Keratinocyte (primary cell): ENCODE results near the gene BCAS4. TPM values are rescaled to one million over a fixed set of nuclear protein-coding genes. Genes with fewer than 3 reads are reported as not detected.

ENCODE experiments used
- DNase-seq: peaks from one replicate; pipeline ENCODE4 v3.0.0-alpha.2; 2011; ENCODE audit warnings: low read depth, missing footprints, low spot score
- FAIRE-seq: peaks from 2 replicates; lab custom pipeline; 2011; peaks lifted over from hg19 to GRCh38; lab: Jason Lieb, UNC
- H2AFZ ChIP-seq: 2 replicates; pipeline ENCODE4 v1.6.0; 2012; ENCODE audit warnings: low read length, control low read depth, inconsistent platforms; ENCODE audit not compliant: control insufficient read depth
- H3K27ac ChIP-seq: 2 replicates; pipeline ENCODE4 v1.5.1; 2011; ENCODE audit warnings: low read length; ENCODE audit not compliant: control insufficient read depth, insufficient read depth
- H3K27me3 ChIP-seq: 3 replicates; pipeline ENCODE4 v1.6.0; 2011; ENCODE audit warnings: low read length; ENCODE audit not compliant: control insufficient read depth, insufficient read depth; ENCODE audit errors: extremely low read depth
- H3K36me3 ChIP-seq, 2 experiments: 2 replicates in 1 of 2; 3 replicates in 1 of 2; pipeline ENCODE4 v1.5.1; 2011; ENCODE audit warnings: low read length in 2 of 2, mild to moderate bottlenecking in 1 of 2; ENCODE audit not compliant: control insufficient read depth in 2 of 2, insufficient read depth in 2 of 2; ENCODE audit errors: extremely low read depth in 1 of 2
- H3K4me1 ChIP-seq: 3 replicates; pipeline ENCODE4 v1.5.1; 2011; ENCODE audit warnings: low read length; ENCODE audit not compliant: control insufficient read depth, insufficient read depth; ENCODE audit errors: extremely low read depth
- H3K4me2 ChIP-seq: 3 replicates; pipeline ENCODE4 v1.6.0; 2011; ENCODE audit warnings: low read depth, low read length; ENCODE audit not compliant: control insufficient read depth, insufficient read depth; ENCODE audit errors: extremely low read depth
- H3K4me3 ChIP-seq, 3 experiments: fragments of 200-600 bp in 1 of 3; sonication (generic) in 1 of 3; 2 replicates in 2 of 3; 3 replicates in 1 of 3; pipeline ENCODE4 v1.5.1; 2011 to 2016; ENCODE audit warnings: low read length in 3 of 3, mild to moderate bottlenecking in 3 of 3, control low read depth in 2 of 3, inconsistent platforms in 1 of 3, low read depth in 1 of 3, mixed read lengths in 1 of 3, mixed run types in 1 of 3, moderate library complexity in 1 of 3; ENCODE audit not compliant: control insufficient read depth in 2 of 3, insufficient read depth in 2 of 3; ENCODE audit errors: extremely low read depth in 1 of 3
- H3K79me2 ChIP-seq: 2 replicates; pipeline ENCODE4 v1.6.0; 2012; ENCODE audit warnings: low read length; ENCODE audit not compliant: control insufficient read depth, insufficient read depth
- H3K9ac ChIP-seq: 3 replicates; pipeline ENCODE4 v1.6.0; 2011; ENCODE audit warnings: low read length; ENCODE audit not compliant: control insufficient read depth, insufficient read depth; ENCODE audit errors: extremely low read depth
- H3K9me1 ChIP-seq: 3 replicates; pipeline ENCODE4 v1.6.0; 2011; ENCODE audit warnings: low read length; ENCODE audit not compliant: control insufficient read depth, insufficient read depth; ENCODE audit errors: extremely low read depth
- H3K9me3 ChIP-seq: 2 replicates; pipeline ENCODE4 v1.5.1; 2012; ENCODE audit warnings: low read depth, low read length; ENCODE audit not compliant: control insufficient read depth
- H4K20me1 ChIP-seq: 3 replicates; pipeline ENCODE4 v1.6.0; 2011; ENCODE audit warnings: low read length; ENCODE audit not compliant: control insufficient read depth, insufficient read depth; ENCODE audit errors: extremely low read depth
- EZH2 ChIP-seq: IDR thresholded peaks from one replicate; pipeline ENCODE4 v1.6.1; 2012; ENCODE audit warnings: inconsistent platforms, mild to moderate bottlenecking, low read length, moderate library complexity
- dilution Hi-C: fragments of 300-500 bp; cut with MboI; formaldehyde crosslinking; loops from one replicate; pipeline ENCODE4 v1.7.0; 2020; ENCODE audit warnings: low sequenced_read_pairs; ENCODE audit not compliant: extremely low pct_ligation_motif_present
- polyA plus RNA-seq, 5 experiments: library from polyadenylated mRNA; depleted of rRNA in 3 of 5; stranded (reverse) in 3 of 5; stranded (forward) in 1 of 5; unstranded in 1 of 5; fragments of >200 nt; gene quantifications; 1 replicate in 1 of 5; 2 replicates in 3 of 5; 3 replicates in 1 of 5; pipeline versions ENCODE4 v1.2.1 to v1.2.3, GENCODE V29; 2011 to 2012; ENCODE audit warnings: missing spikeins in 2 of 5, low read depth in 1 of 5, low replicate concordance in 1 of 5
- TF ChIP-seq, protein P1 (sequence below), 3 experiments: IDR thresholded peaks in 1 of 3; conservative IDR thresholded peaks in 1 of 3; optimal IDR thresholded peaks in 1 of 3; 2 replicates in 2 of 3; 3 replicates in 1 of 3; pipeline versions ENCODE3 to v1.5.1; 2011; ENCODE audit warnings: low read length in 3 of 3, mild to moderate bottlenecking in 3 of 3, moderate library complexity in 2 of 3, control low read depth in 1 of 3, inconsistent platforms in 1 of 3; ENCODE audit not compliant: insufficient read depth in 2 of 3; ENCODE audit errors: extremely low read depth in 1 of 3

The BCAS4 gene
- polyA plus RNA-seq, 1 donor (not counting 4 experiments of a cell fraction or from before 2014, with no cell fraction given): 13.8 TPM

DNA sequence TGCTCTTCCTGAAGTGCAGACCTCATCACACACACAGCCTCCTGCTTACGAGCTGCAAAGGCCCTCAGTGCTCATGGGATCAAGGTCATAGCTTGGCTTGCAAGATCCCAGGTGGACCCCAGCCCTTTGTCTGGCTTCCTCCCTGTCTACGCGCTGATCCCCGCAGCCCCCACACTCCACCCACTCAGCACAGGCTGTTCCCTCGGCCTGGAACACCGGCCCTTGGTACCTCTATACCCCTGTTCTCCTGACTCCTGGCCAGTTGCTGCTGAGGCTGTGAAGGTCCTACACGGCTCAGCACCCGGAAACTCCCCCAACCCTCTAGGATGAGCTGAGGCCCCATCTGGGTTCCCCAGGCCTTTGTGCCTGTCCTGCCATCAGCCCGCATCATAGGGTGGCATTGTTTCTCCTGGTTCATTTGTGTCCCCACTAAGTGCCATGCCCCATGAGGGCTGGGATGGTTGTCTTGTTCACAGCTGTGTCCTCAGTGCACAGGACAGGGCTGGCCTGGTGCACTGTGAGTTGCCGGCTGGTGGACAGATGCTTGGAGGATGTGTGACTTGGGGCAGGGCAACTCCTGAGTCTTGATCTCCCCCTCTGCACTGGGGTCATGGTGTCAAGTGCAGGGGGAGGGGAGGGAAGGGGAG is 79.4 kb downstream of the BCAS4 start:
- no peak for FAIRE-seq
- Histone ChIP-seq H3K4me1 (no peaks in the 10 kb centered on the region), H4K20me1 (no peaks in the 10 kb centered on the region), H3K4me3 (no peak overlapping the region), H3K9me1 (no peaks in the 10 kb centered on the region), H3K36me3 (peaks cover 0 to 2% of the 10 kb centered on the region in 2 experiments), H3K27me3 (no peaks in the 10 kb centered on the region), H3K9ac (no peak overlapping the region), H3K9me3 (no peaks in the 10 kb centered on the region), H2AFZ (no peak overlapping the region), H3K4me2 (no peak overlapping the region), H3K79me2 (no peaks in the 10 kb centered on the region), H3K27ac (no peak overlapping the region)
- dilution Hi-C loops: no loop called here
- no peak for TF ChIP-seq EZH2
- TF ChIP-seq, protein P1, sequence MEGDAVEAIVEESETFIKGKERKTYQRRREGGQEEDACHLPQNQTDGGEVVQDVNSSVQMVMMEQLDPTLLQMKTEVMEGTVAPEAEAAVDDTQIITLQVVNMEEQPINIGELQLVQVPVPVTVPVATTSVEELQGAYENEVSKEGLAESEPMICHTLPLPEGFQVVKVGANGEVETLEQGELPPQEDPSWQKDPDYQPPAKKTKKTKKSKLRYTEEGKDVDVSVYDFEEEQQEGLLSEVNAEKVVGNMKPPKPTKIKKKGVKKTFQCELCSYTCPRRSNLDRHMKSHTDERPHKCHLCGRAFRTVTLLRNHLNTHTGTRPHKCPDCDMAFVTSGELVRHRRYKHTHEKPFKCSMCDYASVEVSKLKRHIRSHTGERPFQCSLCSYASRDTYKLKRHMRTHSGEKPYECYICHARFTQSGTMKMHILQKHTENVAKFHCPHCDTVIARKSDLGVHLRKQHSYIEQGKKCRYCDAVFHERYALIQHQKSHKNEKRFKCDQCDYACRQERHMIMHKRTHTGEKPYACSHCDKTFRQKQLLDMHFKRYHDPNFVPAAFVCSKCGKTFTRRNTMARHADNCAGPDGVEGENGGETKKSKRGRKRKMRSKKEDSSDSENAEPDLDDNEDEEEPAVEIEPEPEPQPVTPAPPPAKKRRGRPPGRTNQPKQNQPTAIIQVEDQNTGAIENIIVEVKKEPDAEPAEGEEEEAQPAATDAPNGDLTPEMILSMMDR (optimal IDR thresholded peaks at IDR 0.05 in 1 of 3, IDR thresholded peaks at IDR 0.05 in 1 of 3, conservative IDR thresholded peaks at IDR 0.05 in 1 of 3; ENCODE audit: extremely low read depth in 1 of 3, insufficient read depth in 2 of 3, low read length in 3 of 3): no peak
- DNase-seq: no peak

DNA sequence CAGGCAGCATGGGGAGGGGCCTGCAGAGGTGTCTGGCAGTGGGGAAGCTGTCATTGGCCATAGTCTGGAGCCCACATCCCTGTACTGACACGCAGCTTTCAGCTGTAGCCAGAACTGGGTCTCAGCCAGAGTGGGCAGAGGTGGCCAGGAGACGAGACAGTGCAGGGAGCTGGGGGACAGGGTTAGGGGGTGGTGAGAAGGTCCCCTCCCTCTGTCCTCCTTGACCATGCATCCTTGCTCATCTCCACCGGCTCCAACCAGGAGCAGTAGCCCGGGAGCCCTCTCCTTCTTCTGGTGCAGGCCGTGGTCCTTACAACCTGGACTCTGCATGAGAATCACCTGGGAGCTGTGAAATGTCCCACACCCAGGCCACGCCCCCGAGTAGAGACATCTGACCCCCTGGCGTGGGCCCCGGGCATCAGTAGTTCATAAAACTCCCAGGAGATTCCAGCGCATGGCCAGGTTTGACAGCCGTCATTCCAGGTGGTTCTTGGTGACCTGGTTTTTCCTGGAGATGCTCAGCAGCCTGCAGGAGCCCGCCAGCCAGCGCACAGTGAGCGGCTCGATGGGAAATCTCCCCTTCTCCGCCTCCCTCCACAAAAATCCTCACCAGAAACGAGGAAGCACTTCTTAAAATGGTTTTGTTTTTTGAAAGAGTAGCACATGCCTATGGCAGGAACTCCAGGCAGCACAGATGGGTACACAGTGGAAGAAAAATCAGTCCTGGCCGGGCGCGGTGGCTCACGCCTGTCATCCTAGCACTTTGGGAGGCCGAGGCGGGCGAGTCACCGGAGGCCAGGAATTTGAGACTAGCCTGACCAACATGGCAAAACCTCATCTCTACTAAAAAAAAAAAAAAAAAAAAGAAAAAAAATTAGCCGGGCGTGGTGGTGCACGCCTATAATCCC is 80.2 kb downstream of the BCAS4 start:
- no peak for FAIRE-seq
- dilution Hi-C loops: no loop called here
- no peak for TF ChIP-seq EZH2
- TF ChIP-seq, protein P1 (optimal IDR thresholded peaks at IDR 0.05 in 1 of 3, IDR thresholded peaks at IDR 0.05 in 1 of 3, conservative IDR thresholded peaks at IDR 0.05 in 1 of 3; ENCODE audit: extremely low read depth in 1 of 3, insufficient read depth in 2 of 3, low read length in 3 of 3): no peak

More for the DNA sequence above, 80.2 kb downstream of the BCAS4 start:
- no peaks in the 10 kb centered on the region for H3K9me3 ChIP-seq
- H3K36me3 ChIP-seq: peaks cover 0 to 3% of the 10 kb centered on the region in 2 experiments
- H3K4me2 ChIP-seq: no peak overlapping the region
- H3K4me3 ChIP-seq: no peak overlapping the region
- no peak overlapping the region for H3K27ac ChIP-seq
- no peak overlapping the region for H2AFZ ChIP-seq
- no peak for DNase-seq
- H4K20me1 ChIP-seq: no peaks in the 10 kb centered on the region
- H3K4me1 ChIP-seq: no peaks in the 10 kb centered on the region
- H3K79me2 ChIP-seq: no peaks in the 10 kb centered on the region
- H3K9ac ChIP-seq: no peak overlapping the region
- H3K9me1 ChIP-seq: no peaks in the 10 kb centered on the region
- H3K27me3 ChIP-seq: no peaks in the 10 kb centered on the region
